Measurements from ENCODE around the gene CREBZF.
"Not testable (repeated sequence)": the region's sequence is repeated elsewhere in the genome, so short reads cannot be mapped to it uniquely, and the experiment has no call there.

CREBZF gene

GRCh38 chr11:85670949-85671663, 6.2 kb upstream of the CREBZF start:
- DNase-seq (ENCODE audit: low spot score): not testable (repeated sequence)

- no peak for DNase-seq (ENCODE audit: low spot score)
Observed at GRCh38 chr11:85668157-85668556, 3.2 kb upstream of the CREBZF start.

- DNase-seq (ENCODE audit: low spot score): no peak
Observed at GRCh38 chr11:85666687-85667086, 1.8 kb upstream of the CREBZF start.

GRCh38 chr11:85665733-85666132, 804 bp upstream of the CREBZF start:
- DNase-seq (ENCODE audit: low spot score): no peak

- peak; percentile 85 for DNase-seq (ENCODE audit: low spot score)
Observed at GRCh38 chr11:85663753-85664614, 945 bp downstream of the CREBZF start.

- no peak for DNase-seq (ENCODE audit: low spot score)
Observed at GRCh38 chr11:85663080-85663752, 1.7 kb downstream of the CREBZF start.

- no peak for DNase-seq (ENCODE audit: low spot score)
Observed at GRCh38 chr11:85661972-85662664, 2.8 kb downstream of the CREBZF start.

- no peak for DNase-seq (ENCODE audit: low spot score)
Observed at GRCh38 chr11:85658180-85658579, 6.7 kb downstream of the CREBZF start.

- DNase-seq (ENCODE audit: low spot score): no peak
Observed at GRCh38 chr11:85656777-85657176, 8.2 kb downstream of the CREBZF start.

GRCh38 chr11:85654343-85654742, 10.6 kb downstream of the CREBZF start:
- DNase-seq (ENCODE audit: low spot score): not testable (repeated sequence)

GRCh38 chr11:85652786-85653447, 12.0 kb downstream of the CREBZF start:
- DNase-seq (ENCODE audit: low spot score): no peak

- no peak for DNase-seq (ENCODE audit: low spot score)
Observed at GRCh38 chr11:85651118-85651517, 13.8 kb downstream of the CREBZF start.

- DNase-seq (ENCODE audit: low spot score): peak; percentile 94
Observed at GRCh38 chr11:85647604-85648299, 17.2 kb downstream of the CREBZF start, which contains the start of gene TMEM126A. Gene TMEM126A (plus strand): TSS chr11:85647967. CDS start chr11:85650256, 2,289 bp downstream.

- DNase-seq (ENCODE audit: low spot score): no peak
Observed at GRCh38 chr11:85647078-85647477, 17.9 kb downstream of the CREBZF start.

GRCh38 chr11:85643191-85643614, 21.7 kb downstream of the CREBZF start:
- no peak for DNase-seq (ENCODE audit: low spot score)

- no peak for DNase-seq (ENCODE audit: low spot score)
Observed at GRCh38 chr11:85634747-85635146, 30.2 kb downstream of the CREBZF start.

GRCh38 chr11:85628771-85629341, 36.1 kb downstream of the CREBZF start:
- peak; percentile 28 for DNase-seq (ENCODE audit: low spot score)

GRCh38 chr11:85627998-85628770, 36.7 kb downstream of the CREBZF start, which contains the start of gene TMEM126B:
Gene TMEM126B (plus strand): TSS chr11:85628593. CDS start chr11:85628608, 15 bp downstream.
- peak; percentile 98 for DNase-seq (ENCODE audit: low spot score)

- peak; percentile 37 for DNase-seq (ENCODE audit: low spot score)
Observed at GRCh38 chr11:85627332-85627997, 37.5 kb downstream of the CREBZF start, which contains the start of gene DLG2. Gene DLG2 (minus strand): TSS chr11:85627344.
